Colonic mucosa (tissue), 4 donors: Measurements from ENCODE around the gene XPO6. TPM values are rescaled to one million over a fixed set of nuclear protein-coding genes. Genes with fewer than 3 reads are reported as not detected.

ENCODE experiments used
- DNase-seq: peaks from one replicate; pipeline ENCODE4 v3.0.0-alpha.2; 2020
- H3K27ac ChIP-seq: fragments of 200-600 bp; one replicate; pipeline ENCODE4 v1.8.0; 2021
- H3K27me3 ChIP-seq: fragments of 200-600 bp; one replicate; pipeline ENCODE4 v1.8.0; 2021
- H3K36me3 ChIP-seq: fragments of 200-600 bp; one replicate; pipeline ENCODE4 v1.8.0; 2021
- H3K4me1 ChIP-seq: fragments of 200-600 bp; one replicate; pipeline ENCODE4 v1.8.0; 2021; ENCODE audit warnings: mild to moderate bottlenecking
- H3K4me3 ChIP-seq: fragments of 200-600 bp; one replicate; pipeline ENCODE4 v1.8.0; 2021
- H3K9ac ChIP-seq, 2 donors: one replicate each; pipeline ENCODE4 v1.7.0; 2013; ENCODE audit warnings: control low read depth in 2 of 2, low read depth in 2 of 2, low read length in 2 of 2
- H3K9me3 ChIP-seq: fragments of 200-600 bp; one replicate; pipeline ENCODE4 v1.8.0; 2021
- intact Hi-C: fragments of 100-400 bp; cut with DNase I; formaldehyde crosslinking; loops from one replicate; pipeline ENCODE4 v1.14.1; 2022
- total RNA-seq, 2 donors: library from RNA; stranded (reverse); fragmentation: NEBNext Ultra II Directional in 1 of 2; extraction: Animal tissue kit (Norgen Biotek cat#: 25700) in 1 of 2; gene quantifications; one replicate each; pipeline ENCODE4 v1.2.1, GENCODE V29; 2021
- TF ChIP-seq, protein P1 (sequence below): fragments of 200-600 bp; IDR thresholded peaks from one replicate; pipeline ENCODE4 v1.8.0; 2022; ENCODE audit warnings: antibody characterized with exemption, mild to moderate bottlenecking
- donor health status: healthy.
- donor health status: DM: no; HTN: no; CAD: no.
- donor health status: DM: no; HTN: no; CAD: no.

Gene XPO6
- total RNA-seq, 2 donors from 2014 or later, result 77.0 to 144 TPM

DNA sequence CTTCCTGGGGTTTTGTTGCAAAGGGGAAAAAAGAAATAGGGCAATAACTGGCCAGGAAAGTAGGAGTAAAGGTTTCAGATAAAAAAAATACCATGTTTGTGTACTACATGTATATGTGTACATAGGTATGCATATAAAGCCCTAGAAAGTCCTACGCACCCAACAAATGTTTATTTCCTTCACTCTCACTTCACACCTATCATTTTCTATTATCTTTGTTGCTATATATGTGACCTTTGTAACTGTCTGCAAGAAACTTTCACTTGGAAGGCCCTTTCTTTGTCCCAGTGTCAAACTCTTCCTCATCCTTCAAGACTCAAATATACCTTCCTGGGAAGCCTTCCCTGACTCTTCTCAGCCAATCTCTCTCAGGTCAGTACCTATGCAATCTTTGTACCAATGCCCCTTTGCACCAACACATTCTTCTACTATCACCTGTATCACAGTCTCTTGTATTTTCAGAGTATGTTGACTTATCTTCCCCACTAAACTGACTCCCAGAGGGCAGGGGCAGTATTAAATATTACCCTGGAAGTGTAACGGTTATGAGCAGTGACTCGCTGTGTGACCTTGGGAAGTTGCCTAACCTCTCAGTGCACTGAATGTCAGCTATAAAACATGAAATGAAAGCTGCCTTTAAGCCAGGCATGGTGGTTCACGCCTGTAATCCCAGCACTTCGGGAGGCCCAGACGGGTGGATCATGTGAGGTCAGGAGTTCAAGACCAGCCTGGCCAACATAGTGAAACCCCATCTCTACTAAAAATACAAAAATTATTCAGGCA lies 6.5 kb downstream of the XPO6 start:
- no peak for DNase-seq

DNA sequence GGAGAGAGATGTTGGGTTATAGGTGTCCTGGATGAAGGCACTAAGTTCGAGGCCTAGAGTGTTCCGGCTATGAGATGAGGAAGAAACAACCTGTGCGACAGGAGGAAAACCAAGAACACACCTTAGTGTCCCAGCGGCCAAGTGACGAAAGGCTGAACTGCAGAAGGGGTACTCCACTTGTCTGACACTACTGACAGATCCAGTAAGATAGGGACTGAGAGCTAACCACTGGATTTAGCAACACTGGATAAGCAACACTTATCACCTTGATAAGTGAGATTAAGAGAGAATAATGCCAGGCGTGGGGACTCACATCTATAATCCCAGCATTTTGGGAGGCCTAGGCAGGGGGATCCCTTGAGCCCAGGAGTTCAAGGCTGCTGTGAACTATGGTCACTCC lies 7.1 kb downstream of the XPO6 start:
- no peak for DNase-seq
- TF ChIP-seq, protein P1, sequence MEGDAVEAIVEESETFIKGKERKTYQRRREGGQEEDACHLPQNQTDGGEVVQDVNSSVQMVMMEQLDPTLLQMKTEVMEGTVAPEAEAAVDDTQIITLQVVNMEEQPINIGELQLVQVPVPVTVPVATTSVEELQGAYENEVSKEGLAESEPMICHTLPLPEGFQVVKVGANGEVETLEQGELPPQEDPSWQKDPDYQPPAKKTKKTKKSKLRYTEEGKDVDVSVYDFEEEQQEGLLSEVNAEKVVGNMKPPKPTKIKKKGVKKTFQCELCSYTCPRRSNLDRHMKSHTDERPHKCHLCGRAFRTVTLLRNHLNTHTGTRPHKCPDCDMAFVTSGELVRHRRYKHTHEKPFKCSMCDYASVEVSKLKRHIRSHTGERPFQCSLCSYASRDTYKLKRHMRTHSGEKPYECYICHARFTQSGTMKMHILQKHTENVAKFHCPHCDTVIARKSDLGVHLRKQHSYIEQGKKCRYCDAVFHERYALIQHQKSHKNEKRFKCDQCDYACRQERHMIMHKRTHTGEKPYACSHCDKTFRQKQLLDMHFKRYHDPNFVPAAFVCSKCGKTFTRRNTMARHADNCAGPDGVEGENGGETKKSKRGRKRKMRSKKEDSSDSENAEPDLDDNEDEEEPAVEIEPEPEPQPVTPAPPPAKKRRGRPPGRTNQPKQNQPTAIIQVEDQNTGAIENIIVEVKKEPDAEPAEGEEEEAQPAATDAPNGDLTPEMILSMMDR, result no peak
- H3K27ac ChIP-seq, result no peak overlapping the region
- H3K4me3 ChIP-seq, result no peak overlapping the region
- intact Hi-C loops, result no loop called here
- no peaks in the 10 kb centered on the region for H3K9me3 ChIP-seq
- no peaks in the 10 kb centered on the region for H3K36me3 ChIP-seq
- no peak overlapping the region for H3K9ac ChIP-seq
- H3K4me1 ChIP-seq, result no peaks in the 10 kb centered on the region
- no peaks in the 10 kb centered on the region for H3K27me3 ChIP-seq

More for the DNA sequence above, 6.5 kb downstream of the XPO6 start:
- intact Hi-C loops, result no loop called here
- Histone ChIP-seq H3K36me3 (no peaks in the 10 kb centered on the region), H3K9ac (no peak overlapping the region), H3K27ac (no peak overlapping the region), H3K9me3 (no peaks in the 10 kb centered on the region), H3K27me3 (no peaks in the 10 kb centered on the region), H3K4me1 (no peaks in the 10 kb centered on the region), H3K4me3 (no peak overlapping the region)
- TF ChIP-seq, protein P1, result no peak

DNA sequence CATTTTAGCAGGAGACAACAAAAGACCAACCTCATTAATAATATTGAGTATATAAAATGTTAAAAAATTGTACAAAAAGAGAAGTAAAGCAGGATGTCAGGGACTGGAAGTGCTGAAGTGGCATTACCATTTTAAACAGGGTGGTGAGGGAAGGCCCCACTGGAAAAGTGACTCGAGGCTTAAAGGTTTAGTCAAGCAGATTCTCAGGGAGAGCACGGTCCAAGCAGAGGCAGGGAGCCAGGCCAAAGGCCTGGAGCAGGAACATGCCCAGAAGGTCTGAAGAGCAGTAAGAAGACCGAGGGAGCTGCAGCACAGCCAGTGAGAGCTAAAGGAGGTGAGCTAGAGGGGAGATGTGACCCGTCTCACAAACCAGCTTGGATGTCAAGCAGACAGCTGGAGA lies 7.6 kb downstream of the XPO6 start:
- Histone ChIP-seq H3K9ac (no peak overlapping the region), H3K4me1 (no peaks in the 10 kb centered on the region), H3K27ac (no peak overlapping the region), H3K4me3 (no peak overlapping the region), H3K27me3 (no peaks in the 10 kb centered on the region), H3K9me3 (no peaks in the 10 kb centered on the region), H3K36me3 (no peaks in the 10 kb centered on the region)
- no peak for DNase-seq
- intact Hi-C loops, result no loop called here
- TF ChIP-seq, protein P1, result no peak

DNA sequence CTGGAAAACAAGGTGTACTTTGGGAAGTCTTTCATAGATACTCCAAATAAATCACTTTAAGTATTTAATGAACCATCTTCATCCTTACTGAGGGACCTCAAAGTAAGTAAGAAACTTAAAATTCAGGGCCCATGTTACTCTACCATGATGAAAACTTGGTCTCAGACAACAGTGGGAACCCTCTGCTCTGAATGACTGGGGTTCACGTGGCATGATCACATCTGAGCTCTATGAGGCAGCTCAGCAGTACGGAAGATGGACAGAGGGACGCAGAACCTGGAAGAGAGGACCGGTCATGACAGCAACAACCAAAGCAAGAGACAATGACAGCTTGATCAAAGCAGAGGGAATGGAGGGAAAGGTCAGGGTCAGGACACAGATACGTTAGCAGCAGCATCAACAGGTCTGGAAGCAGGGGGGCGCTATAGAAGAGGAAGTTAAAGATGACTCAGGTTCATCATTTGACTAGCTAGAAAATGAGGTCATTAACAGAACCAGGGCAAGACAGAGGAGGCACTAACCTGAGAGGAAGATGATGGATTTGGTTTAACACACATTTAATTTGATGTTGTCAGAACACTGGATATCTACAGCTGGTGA lies 9.5 kb downstream of the XPO6 start:
- Histone ChIP-seq H3K36me3 (no peaks in the 10 kb centered on the region), H3K4me1 (no peaks in the 10 kb centered on the region), H3K9me3 (no peaks in the 10 kb centered on the region), H3K9ac (no peak overlapping the region), H3K4me3 (no peak overlapping the region), H3K27me3 (no peaks in the 10 kb centered on the region), H3K27ac (no peak overlapping the region)
- intact Hi-C loops, result no loop called here
- no peak for DNase-seq
- TF ChIP-seq, protein P1, result no peak

DNA sequence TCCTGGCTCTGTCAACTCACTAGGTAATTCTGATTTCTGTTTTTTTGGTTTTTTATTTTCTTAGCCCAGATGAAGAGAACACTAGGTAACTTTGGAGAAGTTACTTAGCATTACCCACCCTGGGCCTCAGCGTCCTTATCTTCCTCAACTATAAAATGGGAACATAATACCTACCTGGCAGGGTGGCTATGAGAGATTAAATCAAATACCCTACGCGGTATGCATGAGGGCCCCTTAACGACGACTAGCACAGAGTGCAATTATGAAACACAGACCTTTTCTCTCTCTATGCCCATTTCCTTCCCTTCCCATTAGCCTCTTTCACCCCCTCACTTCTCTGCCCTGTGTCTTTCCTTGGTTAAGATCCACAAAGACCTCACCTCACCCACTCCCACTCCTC lies 11.1 kb downstream of the XPO6 start:
- Histone ChIP-seq H3K4me1 (no peaks in the 10 kb centered on the region), H3K27me3 (no peaks in the 10 kb centered on the region), H3K36me3 (no peaks in the 10 kb centered on the region), H3K9ac (no peak overlapping the region), H3K4me3 (no peak overlapping the region), H3K27ac (no peak overlapping the region), H3K9me3 (no peaks in the 10 kb centered on the region)
- DNase-seq, result no peak
- TF ChIP-seq, protein P1, result no peak
- intact Hi-C loops, result no loop called here
